Activated T-cell treated with anti-CD3 and anti-CD28 coated beads, Interleukin-2, amount 50 U/mL, for 24 hours (primary cell): ENCODE results near the gene PHLDA2.

Experiments
- DNase-seq: peaks from one replicate; pipeline ENCODE4 v3.0.0-alpha.2; 2020
- H3K27ac Mint-ChIP-seq: 2 replicates; pipeline ENCODE4 v1.8.0; 2020; ENCODE audit warnings: mild to moderate bottlenecking, mixed read lengths
- H3K27me3 Mint-ChIP-seq: 2 replicates; pipeline ENCODE4 v1.8.0; 2020; ENCODE audit warnings: mixed read lengths
- H3K36me3 Mint-ChIP-seq: 2 replicates; pipeline ENCODE4 v1.8.0; 2020; ENCODE audit warnings: low read depth, mixed read lengths
- H3K4me1 Mint-ChIP-seq: 2 replicates; pipeline ENCODE4 v1.8.0; 2020; ENCODE audit warnings: low read depth, mixed read lengths
- H3K4me3 Mint-ChIP-seq: 2 replicates; pipeline ENCODE4 v1.8.0; 2020; ENCODE audit warnings: mild to moderate bottlenecking, moderate library complexity, mixed read lengths
- H3K9me3 Mint-ChIP-seq: 2 replicates; pipeline ENCODE4 v1.8.0; 2020; ENCODE audit warnings: mixed read lengths

PHLDA2 gene

DNA sequence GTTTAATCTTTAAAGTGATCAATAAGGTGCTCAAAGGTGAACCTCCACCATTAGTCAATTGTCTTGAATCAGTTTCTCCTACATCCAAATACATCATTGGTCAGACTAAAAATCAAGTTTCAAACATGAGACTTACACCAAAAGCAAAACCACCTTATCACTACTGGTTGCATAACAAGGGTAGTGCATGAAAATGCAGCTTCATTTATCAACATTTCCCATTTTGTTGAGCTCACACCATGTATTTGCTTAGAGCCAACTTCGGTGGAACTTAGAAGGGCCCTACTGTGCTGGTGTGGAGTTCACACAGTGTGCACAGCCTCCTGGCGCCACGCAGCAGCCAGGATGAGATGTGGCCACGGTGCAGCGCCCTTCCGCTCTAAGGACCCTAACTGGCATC, 23.1 kb upstream of the PHLDA2 start:
- DNase-seq: no peak
- Mint-ChIP-seq H3K9me3 (no peaks in the 10 kb centered on the region), H3K4me3 (no peak overlapping the region), H3K36me3 (peaks cover 100% of the 10 kb centered on the region), H3K4me1 (peaks cover 61% of the 10 kb centered on the region), H3K27me3 (no peaks in the 10 kb centered on the region), H3K27ac (peak overlapping the region; percentile 71)

DNA sequence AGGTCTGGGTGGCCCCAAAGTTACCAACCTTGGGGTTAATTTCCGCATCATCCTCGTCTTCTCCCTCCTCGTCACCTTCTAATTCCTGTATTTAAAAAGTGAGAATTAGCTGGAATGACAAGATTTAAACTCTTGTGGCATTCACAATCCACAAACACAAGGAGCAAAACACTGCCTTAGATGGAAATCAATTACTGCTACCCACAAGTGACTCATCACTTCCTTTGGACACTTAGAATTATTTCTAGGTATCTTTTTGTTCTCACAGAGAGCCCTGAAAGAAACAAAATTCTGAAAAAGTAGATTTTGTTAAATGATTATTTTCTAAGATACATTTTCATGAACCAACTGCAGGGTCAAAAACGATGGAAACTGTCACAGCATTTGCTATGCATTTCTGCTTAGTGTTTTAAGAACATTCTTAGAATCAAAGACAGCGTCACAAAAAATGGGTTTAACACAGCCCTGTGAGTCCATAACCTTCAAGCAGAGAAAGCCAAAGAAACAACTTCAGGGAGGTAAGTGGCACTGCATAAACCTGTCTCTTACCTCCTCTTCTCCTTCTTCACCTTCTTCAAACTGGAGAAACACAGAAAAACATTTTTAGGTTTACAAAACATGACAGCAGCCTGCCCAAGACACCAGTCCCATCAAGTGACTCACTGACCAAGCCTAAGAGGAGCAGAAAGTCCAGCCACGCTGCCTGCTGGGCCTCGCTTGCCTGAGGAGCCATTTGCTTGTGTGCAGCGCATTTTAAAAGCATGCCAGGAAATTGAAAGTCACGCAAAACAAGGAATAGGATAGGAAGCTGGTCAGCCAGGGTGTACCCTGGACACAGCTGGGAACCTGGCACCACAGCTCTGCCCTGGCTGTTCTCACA, 22.3 kb upstream of the PHLDA2 start:
- DNase-seq: no peak
- H3K9me3 Mint-ChIP-seq: no peaks in the 10 kb centered on the region
- H3K27me3 Mint-ChIP-seq: no peaks in the 10 kb centered on the region
- peaks cover 68% of the 10 kb centered on the region for H3K4me1 Mint-ChIP-seq
- H3K27ac Mint-ChIP-seq: peak overlapping the region; percentile 89
- H3K4me3 Mint-ChIP-seq: no peak overlapping the region
- peaks cover 100% of the 10 kb centered on the region for H3K36me3 Mint-ChIP-seq

DNA sequence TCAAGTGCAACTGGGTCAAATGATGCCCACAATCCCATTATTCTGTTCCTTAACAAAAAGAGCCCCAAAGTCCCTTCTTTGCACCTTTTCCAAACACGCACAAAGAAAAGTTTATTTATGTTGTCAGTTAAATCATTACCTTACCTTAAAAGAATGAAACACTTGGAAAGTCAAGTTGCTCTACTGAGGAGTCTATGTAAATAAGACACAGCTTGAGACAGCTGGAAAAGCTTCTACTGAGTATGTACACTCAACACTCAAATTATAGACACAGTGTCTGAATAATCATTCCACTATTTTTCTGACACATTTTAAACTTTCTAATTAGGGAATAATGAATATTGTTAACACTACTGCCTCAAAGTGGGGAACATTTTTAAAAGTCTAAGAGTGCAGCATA, 21.6 kb upstream of the PHLDA2 start:
- Mint-ChIP-seq H3K27ac (peak overlapping the region; percentile 89), H3K27me3 (no peaks in the 10 kb centered on the region), H3K4me1 (peaks cover 73% of the 10 kb centered on the region), H3K9me3 (no peaks in the 10 kb centered on the region), H3K36me3 (peaks cover 100% of the 10 kb centered on the region), H3K4me3 (no peak overlapping the region)
- DNase-seq: no peak

DNA sequence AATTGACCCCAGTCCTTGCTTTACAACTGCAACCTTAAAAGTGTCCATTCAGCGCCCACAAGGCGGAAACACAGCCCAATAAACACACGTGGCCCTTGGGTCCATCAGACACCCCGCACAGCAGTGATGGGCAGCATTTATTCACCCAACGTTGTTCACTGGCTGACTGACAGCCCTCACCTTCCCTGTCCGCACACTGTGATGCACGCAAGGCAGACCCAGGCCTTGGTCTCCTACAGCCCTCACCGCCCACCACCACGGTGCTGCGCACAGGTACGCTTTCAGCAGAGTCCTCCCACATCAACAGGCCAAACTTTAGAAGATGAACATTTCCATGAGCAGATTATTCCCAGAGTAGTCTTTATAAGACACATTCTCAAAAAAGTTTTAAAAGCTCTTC, 20.7 kb upstream of the PHLDA2 start:
- no peaks in the 10 kb centered on the region for H3K27me3 Mint-ChIP-seq
- DNase-seq: no peak
- H3K4me3 Mint-ChIP-seq: no peak overlapping the region
- H3K36me3 Mint-ChIP-seq: peaks cover 100% of the 10 kb centered on the region
- H3K9me3 Mint-ChIP-seq: no peaks in the 10 kb centered on the region
- peak overlapping the region; percentile 54 for H3K27ac Mint-ChIP-seq
- H3K4me1 Mint-ChIP-seq: peaks cover 79% of the 10 kb centered on the region

DNA sequence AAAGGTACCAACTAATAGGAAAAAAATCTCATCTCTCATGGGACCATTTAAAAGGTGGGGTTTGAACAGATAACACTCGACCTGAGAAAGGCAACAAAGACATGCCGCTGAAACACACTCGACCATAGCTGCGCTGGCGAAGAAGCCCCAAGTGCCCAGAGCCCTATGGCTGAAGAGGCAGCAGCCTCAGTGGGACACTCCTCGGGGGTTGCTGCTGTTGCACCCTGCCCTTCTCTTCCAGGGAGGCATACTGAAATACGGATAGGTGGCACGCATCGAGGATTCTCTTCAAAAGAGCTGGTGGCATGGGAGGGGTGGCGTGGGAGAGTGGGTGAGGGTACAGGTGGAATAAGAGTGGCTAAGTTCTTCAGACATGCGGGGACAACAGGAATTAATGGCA, 18.5 kb upstream of the PHLDA2 start:
- Mint-ChIP-seq H3K9me3 (no peaks in the 10 kb centered on the region), H3K27me3 (no peaks in the 10 kb centered on the region), H3K36me3 (peaks cover 97% of the 10 kb centered on the region), H3K27ac (peak overlapping the region; percentile 78), H3K4me3 (no peak overlapping the region), H3K4me1 (peaks cover 83% of the 10 kb centered on the region)
- no peak for DNase-seq

DNA sequence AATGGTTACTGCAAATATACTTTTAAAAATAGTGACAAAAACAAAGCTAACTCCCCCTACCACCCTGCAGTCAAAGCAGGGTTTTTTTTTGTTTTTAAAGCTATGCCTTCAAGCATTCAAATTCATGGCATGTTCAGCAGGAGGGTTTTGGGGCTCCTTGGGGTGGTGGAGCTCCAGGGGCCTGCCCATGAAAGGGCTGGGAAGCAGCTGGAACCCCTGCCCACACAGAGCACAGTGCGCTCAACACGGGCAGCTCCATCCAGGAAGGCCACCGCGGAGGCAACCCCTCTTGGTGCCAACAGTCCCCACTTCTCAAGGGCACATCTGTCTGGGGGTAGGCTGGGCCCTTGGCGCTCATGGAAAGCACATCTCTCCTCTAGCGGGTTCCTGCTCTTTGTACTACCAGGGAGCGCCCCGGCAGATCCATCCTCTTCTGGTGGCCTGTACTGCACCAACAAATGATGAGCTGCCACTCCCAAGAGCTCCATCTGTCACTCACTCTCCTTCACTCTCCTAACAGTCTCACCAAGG, 16.6 kb upstream of the PHLDA2 start:
- peak overlapping the region; percentile 85 for H3K27ac Mint-ChIP-seq
- no peaks in the 10 kb centered on the region for H3K9me3 Mint-ChIP-seq
- peaks cover 78% of the 10 kb centered on the region for H3K36me3 Mint-ChIP-seq
- peaks cover 74% of the 10 kb centered on the region for H3K4me1 Mint-ChIP-seq
- H3K4me3 Mint-ChIP-seq: no peak overlapping the region
- H3K27me3 Mint-ChIP-seq: no peaks in the 10 kb centered on the region
- DNase-seq: no peak

DNA sequence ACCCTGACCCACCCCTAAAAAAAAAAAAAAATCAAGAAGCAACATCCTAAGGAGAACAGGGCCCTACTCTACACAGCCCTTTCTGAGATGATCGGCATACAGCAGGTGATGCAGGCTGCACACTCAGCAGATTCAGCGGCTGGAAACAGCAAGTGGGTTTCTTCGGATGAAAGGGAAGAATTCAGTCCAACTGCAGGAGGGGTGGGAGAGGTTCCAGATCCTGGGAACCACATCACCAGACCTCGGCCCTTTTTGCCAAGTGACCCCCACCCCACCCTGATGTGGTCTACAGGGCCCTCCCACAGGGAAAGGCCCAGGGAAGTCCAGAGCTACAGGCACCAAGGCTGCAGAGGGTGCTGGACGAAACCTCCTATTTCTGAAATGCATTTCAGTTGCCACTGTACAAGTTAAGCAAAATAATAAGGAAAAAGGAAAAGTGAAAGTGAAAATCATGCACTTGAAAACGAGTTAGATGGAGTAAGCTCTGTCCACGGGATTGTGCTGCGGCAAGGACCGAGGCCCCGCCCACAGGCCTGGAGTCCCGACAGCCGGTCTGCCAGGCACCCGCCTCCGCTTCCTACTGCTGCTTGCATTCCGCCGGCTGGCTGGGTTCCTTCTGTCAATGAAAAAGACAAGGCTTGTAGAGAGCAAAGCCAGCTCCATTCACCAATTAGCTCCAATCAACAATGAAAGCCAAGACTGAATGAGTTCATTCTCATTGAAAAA, 16.0 kb upstream of the PHLDA2 start:
- Mint-ChIP-seq H3K4me3 (no peak overlapping the region), H3K27me3 (no peaks in the 10 kb centered on the region), H3K4me1 (peaks cover 76% of the 10 kb centered on the region), H3K36me3 (peaks cover 72% of the 10 kb centered on the region), H3K27ac (peak overlapping the region; percentile 85), H3K9me3 (no peaks in the 10 kb centered on the region)
- DNase-seq: peak; percentile 61

DNA sequence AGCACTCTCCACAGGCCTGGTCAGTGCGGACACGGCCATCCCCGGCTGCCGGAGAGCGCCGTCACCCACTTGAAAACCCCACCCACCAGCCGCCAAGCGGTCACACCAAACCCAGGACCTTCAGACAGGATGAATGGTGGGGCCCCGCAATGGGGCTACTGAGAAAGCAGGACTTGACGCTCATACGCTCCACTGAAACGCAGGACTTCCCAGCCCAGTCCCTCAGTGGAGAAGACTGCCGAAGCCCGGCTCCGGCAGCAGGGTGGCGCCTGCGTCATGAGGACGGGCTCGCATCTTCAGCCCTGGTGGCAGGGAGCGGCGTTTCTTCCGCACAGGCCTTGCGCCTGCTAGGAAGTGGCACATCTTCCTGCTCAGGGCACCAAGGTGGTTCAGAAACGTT, 15.3 kb upstream of the PHLDA2 start:
- Mint-ChIP-seq H3K36me3 (peaks cover 68% of the 10 kb centered on the region), H3K4me1 (peaks cover 77% of the 10 kb centered on the region), H3K4me3 (no peak overlapping the region), H3K27ac (peak overlapping the region; percentile 85), H3K27me3 (no peaks in the 10 kb centered on the region), H3K9me3 (peaks cover 4% of the 10 kb centered on the region)
- no peak for DNase-seq

DNA sequence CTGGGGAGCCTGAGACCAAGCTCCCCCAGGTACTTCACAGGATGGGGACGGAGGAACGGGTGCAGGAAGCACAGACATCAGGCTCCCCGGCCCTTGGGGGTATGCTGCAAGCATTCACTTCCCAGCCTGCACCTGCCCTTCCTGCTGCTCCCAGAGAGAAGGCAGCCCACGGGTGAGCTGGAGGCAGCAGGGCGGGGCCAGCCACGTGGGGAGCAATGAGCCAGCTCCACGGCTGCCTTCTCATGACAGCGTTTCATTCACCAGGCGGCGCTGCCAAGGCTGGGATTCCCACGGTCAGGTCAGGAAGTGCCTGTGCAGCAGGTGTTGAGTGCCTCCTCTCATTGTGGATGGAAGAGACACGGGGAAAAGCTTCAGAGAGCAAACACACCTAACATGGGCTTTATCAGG, 14.5 kb upstream of the PHLDA2 start:
- Mint-ChIP-seq H3K36me3 (peaks cover 66% of the 10 kb centered on the region), H3K27ac (peak overlapping the region; percentile 68), H3K27me3 (no peaks in the 10 kb centered on the region), H3K4me1 (peaks cover 70% of the 10 kb centered on the region), H3K4me3 (no peak overlapping the region), H3K9me3 (peaks cover 11% of the 10 kb centered on the region)
- DNase-seq: peak; percentile 45

DNA sequence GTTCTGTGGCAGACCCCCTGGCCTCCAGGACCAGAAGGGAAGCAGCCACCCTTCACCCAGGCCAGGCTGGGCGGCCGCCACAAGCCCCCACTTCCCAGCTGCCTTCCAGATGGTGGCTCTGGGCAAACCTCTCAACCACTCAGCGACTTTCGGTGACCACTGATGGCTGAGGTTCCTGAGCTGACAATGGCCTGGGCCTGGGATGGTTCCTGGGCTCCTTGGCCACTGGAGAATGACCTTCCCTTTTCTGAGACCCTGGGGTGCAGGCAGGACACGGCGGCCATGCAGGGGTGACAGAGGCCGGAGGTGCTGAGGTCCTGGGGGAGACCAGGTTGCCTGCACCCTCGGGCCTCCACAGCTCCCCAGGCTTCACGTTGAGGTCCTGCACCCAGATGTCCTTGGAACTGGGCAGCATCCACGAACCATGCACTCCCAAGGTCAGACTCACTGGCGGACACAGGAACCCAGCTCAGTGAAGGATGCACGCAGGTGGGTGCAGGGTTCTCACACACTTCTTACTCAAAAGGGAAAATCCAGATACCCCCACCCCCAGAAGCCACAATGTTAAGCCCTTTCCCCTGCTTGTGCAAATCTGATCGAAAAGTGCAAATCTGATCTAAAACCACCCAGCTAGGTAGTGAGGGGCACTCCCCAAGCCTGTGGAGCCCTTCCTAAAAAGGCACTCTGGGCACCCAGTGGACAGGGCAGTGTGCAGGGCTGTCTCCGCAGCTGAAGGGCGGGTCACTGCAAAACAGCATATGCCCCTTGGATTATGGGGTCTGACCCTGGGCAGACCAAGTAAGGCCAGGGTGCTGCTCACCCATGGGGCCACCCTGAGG, 13.9 kb upstream of the PHLDA2 start:
- Mint-ChIP-seq H3K4me1 (peaks cover 66% of the 10 kb centered on the region), H3K9me3 (peaks cover 16% of the 10 kb centered on the region), H3K4me3 (no peak overlapping the region), H3K27me3 (no peaks in the 10 kb centered on the region), H3K36me3 (peaks cover 62% of the 10 kb centered on the region), H3K27ac (peak overlapping the region; percentile 68)
- no peak for DNase-seq

DNA sequence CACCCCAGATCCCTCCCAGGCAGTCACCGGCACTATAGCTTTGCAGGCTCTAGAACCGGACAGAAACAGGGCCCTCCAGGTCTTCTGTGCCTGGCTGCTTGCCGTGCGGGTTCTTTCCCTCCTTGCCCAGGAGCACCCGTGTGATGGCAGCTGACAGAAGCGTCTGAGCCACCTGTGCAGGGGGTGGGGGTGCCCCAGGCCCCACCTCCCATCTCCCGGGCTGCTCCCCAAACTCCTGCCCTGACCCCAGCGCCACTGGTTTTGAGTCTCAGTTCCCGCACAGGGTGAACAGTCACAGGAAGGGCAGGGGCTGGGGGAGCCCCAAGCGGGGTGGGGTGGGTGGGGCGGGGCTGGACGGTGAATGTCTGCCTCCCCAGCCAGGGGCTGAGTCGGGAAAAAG, 13.2 kb upstream of the PHLDA2 start:
- Mint-ChIP-seq H3K4me3 (no peak overlapping the region), H3K27ac (no peak overlapping the region), H3K36me3 (peaks cover 57% of the 10 kb centered on the region), H3K27me3 (no peaks in the 10 kb centered on the region), H3K9me3 (peaks cover 20% of the 10 kb centered on the region), H3K4me1 (peaks cover 59% of the 10 kb centered on the region)
- no peak for DNase-seq

DNA sequence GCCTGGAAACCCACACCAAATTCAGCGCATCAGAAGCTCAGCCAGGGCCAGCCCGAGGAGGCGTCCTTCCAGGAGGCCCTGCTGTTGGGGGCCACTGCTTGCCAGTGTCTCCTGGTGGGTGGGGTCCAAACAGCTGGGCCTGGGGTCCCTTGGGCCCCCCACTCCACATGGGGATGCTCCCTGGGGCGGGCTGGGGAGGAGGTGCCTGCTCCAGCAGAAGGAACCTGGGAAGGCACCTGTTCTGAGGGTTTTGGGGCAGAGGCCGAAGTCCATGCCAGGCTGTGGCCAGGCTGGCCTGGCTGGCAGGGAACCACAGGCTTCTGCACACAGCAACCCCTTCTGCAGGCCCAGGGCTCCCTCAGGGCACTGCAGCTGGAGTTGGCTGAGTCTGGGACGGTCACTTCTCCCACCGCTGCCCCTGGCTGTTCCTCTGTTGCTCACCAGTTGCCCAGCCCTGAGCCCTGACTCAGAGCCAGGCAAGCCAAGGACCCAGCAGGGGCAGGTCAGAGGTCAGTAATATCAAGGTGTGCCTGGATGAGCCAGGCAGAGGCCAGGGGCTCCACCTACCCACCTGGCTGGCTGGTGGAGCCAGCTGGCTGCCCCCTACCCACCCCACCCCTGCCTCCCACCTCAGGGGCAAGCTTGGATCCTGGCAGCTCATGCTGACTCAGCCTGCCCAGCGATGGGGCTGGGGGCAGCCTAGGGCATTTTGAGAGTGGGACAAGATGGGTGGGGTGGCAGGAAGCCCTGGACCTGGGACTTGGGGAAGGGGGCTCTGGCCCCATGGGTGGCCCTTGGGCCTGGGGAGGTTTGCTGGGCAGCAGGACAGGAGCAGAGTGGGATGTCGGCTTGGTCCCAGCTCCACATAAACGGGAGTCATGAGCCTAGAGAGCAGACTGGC, 12.0 kb upstream of the PHLDA2 start:
- Mint-ChIP-seq H3K27ac (peak overlapping the region; percentile 67), H3K36me3 (peaks cover 46% of the 10 kb centered on the region), H3K9me3 (peaks cover 21% of the 10 kb centered on the region), H3K4me3 (no peak overlapping the region), H3K27me3 (no peaks in the 10 kb centered on the region), H3K4me1 (peaks cover 47% of the 10 kb centered on the region)
- DNase-seq: no peak

DNA sequence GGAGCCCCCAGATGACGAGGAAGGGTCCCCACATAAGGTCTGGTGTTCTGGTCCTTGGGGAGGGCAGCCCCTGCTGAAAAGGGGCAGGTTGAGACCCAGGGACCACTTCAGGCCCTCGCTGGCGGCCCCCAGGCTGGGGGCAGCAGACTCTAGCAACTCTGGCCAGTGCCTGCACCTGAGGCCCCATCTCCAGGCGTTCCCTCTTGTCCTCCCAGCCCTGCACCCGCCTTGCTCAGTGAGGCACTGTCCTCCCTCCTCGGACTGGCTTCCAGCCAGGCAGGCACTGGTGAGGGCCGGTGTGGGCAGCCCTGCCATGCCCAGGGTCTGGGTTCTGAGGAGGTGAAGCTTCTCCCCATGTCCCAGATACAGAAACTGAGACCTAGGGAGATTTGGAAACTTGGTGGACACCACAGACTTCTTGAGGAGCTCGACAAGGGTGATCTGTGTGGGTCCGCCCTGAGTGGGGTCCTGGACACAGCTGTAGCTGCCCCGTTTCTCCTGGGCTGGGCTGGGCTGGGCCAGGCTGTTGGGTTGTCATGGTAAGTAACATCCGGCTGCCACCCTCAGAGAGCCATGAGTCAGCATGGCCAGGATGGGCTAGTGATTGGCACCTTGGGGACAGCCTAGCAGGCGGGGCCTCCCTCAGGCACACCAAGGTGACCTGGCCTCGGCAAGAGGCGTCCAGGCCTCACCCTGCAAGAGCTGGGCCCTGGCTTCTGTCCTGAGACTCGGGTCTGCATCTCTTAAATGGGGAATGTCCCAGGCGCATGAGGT, 11.1 kb upstream of the PHLDA2 start:
- H3K27me3 Mint-ChIP-seq: no peaks in the 10 kb centered on the region
- peak; percentile 57 for DNase-seq
- peaks cover 37% of the 10 kb centered on the region for H3K36me3 Mint-ChIP-seq
- peaks cover 21% of the 10 kb centered on the region for H3K9me3 Mint-ChIP-seq
- H3K4me3 Mint-ChIP-seq: no peak overlapping the region
- peak overlapping the region; percentile 22 for H3K27ac Mint-ChIP-seq
- H3K4me1 Mint-ChIP-seq: peaks cover 38% of the 10 kb centered on the region
